ENCODE data around the gene MAP7D1.

MAP7D1 gene

DNA sequence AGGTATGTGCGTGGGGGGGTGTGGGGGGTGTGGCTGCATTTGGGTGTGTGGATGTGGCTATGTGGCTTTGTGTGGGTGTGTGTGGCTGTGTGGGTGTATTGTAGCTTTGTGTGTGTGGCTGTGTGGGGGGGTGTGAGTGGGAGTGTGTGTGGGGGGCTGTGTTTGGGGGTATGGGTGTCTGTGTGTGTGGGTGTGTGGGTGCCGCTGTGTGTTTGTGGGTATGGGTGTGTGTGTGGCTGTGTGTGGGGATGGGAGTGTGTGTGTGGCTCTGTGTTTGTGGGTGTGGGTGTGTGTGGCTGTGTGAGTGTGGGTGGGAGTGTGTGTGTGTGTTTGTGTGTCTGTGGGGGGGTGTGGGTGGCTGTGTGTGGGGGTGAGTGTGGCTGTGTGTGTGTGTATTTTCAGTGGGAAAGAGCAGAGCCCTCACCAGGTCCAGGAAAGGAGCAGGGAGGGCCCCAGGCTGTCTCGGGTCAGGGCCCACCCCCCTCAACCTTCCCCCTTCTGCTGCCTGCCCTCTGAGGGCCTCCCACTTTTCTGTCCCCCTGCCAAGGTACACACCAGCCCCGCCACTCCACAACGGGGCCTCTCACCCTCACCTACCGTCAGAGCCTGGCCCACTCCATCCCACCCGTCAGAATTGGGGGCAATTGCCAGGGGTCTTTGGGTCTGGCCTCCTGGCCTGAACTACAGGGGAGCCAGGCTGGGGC, 29.0 kb upstream of the MAP7D1 start:
- DNase-seq, result peak in 1 of 56 donors; percentile 17

DNA sequence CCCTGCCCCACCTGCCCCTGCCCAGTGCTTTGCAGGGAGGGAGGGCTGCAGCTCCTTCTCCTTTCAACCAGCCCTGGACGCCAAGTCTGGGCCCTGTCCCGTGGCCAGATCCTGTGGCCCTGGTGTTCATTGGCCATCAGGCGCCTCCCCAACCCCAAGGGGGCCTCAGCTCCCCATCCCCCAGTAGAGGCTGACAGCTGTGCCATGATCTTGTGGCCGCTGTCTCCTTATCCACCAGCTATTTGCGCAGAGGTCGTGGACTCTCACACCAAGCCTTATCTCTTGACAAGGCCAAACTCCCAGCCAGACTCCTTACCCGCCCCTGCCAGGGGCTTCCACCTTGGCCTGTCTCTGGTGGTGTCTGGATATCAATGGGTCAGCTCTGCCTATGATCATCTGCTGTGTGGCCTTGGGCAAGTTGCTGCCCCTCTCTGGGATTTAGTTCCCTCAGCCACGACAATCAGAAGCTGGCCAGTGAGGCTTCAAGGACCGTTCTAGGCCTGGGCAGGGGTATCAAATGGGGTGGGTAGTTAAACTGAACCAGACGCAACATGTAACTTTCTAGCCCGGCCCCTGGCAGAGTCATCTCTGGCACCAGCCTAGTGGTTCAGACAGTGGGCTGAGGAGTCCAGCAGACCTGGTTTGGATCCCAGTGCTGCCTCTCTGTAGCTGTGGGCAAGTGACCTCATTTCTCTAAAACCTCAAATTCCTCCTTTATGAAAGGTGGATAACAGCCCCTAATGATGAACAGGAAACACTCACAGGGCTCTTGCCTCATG, 27.6 kb upstream of the MAP7D1 start:
- no peak for DNase-seq

DNA sequence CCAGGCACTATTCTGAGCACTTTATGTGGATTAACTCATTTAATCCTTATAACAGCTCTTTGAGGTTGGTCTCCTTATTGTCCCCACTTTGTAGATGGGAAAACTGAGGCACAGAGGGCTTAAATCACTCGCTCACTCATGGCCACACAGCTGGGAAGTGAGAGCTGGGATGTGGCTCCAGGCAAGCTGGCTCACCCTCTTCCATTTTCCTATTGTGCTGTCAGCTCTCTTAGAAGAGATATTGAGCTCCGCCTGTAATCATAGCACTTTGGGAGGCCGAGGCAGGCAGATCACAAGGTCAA, 27.1 kb upstream of the MAP7D1 start:
- DNase-seq, result no peak

DNA sequence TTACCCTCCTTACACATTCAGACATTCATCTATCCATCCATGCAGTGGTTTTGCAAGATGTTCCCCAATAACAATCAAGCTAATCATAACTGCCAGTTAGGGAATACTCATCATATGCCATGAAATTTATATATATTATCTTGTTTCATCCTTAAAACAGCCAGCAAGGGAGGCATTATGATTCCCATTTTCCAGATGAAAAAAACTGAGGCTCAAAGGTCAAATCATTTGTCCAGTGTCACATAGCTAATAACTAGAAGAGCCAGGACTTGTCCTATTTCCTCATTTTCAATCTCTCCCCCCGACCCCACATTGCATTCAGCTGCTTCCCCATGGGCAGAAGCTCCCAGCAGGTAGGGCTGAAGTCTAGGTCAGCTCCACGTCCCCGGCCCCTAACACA, 23.9 kb upstream of the MAP7D1 start:
- no peak for DNase-seq

DNA sequence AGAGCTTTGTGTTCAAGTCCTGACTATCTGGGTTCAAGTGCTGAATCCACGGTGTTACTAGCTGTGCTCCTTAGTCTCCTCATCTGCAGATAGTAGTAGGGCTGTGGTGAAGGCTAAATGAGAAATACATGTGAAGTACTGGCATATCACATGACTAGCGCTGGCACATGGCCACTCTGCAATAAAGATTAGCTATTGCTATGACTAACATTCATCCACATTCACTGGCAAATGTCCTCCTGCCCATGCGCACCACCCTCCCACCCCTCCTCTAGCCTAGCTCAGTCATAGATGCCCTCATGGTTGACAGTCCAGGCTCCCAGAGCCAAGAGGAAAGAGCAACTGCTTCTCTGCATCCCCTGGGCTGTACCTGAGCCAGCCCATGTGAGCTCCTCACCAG, 22.5 kb upstream of the MAP7D1 start:
- peak in 1 of 56 donors; percentile 49 for DNase-seq

DNA sequence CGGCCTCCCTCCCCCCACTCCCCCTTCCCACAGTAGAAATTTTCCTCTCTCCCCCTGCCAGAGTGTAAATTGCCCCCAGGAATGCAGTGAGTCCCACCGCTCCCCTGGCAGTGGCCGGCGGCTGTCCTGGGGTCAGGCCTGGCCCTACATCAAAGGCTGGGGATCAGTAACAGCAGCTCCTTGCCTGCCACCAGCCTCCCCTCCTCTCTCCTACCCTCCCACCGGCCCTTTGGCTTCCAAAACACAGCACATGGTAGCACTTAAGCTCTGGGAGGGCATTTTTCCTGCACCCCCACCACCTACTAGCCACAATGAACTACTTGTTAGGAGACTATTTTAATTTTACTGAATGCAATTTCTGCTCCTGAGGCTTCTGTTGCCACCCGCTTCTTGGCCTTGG, 21.9 kb upstream of the MAP7D1 start:
- no peak for DNase-seq

DNA sequence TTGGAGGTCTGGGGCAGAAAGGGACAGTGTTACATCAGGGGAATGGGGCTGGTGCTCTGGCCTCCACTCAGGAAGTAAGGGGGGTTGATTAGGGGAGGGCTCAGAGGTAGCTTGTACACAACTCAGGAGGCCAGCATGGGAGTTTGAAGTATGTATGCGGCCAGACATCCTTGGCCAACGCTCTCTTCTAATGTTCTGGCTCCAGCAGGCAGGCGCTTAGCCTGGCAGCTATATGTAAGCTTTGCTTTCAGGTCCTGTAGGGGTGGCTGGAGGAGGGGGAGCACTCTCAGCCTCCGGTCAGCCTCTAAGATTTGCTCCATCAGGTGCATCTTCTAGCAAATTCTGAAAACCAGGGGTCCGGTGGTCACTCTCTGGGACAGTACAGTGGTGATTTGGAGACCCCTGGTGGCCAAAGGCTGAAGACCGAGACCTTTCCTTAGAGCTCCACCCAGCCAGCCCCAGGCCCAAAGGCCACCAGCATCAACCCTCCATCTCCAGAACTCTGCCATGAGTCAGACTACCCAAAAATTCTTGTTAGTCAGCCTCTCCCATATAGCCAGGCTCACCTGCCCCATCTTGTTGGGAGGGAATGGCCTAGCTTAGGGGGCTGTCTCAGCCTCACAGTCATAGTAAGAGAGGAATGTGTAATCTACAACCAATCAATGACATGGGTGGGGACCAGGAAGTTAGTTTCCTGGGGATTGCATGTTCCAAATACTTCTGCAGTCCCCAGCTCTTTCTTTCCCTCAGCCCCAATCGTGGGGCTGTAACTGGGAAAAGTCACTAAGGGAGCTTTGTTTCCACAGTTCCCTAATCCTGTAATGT, 21.2 kb upstream of the MAP7D1 start:
- DNase-seq, result peak in 43 of 56 donors; percentile 3 to 76 (median 28)

DNA sequence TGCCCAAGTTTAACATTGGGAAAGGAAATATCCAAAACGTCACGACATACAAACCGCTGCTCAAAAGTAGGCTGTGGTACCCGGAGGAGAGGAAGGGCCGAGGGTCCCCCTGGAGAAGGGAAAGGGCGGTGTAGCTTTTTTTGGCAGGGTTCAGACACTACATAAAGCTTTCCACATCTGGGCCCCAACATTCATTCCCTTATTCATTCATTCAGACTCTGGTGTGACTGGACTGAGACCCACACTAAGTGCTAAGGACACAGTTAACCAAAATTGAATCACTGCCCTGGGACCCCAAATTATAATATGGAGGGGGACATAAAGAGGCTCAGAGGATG, 20.7 kb upstream of the MAP7D1 start:
- DNase-seq, result no peak

DNA sequence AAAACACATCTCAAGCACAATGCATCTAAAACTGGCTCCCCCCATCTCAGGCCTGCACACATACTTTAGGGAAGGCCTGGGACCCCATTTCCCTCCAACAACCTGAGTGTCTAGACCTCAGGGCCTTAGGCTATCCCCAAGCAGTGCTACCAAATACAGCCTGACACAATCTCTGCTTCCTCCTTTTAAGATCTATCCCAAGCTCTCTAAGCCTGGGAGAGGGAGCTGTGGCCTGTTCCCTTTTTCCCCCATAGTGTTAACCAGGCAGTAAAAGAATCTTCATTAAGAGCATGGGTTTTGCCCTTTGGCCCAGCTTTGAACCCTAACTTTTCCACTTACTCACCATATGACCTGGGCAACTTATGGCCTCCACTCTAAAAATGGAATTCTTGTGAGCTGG, 20.2 kb upstream of the MAP7D1 start:
- no peak for DNase-seq

DNA sequence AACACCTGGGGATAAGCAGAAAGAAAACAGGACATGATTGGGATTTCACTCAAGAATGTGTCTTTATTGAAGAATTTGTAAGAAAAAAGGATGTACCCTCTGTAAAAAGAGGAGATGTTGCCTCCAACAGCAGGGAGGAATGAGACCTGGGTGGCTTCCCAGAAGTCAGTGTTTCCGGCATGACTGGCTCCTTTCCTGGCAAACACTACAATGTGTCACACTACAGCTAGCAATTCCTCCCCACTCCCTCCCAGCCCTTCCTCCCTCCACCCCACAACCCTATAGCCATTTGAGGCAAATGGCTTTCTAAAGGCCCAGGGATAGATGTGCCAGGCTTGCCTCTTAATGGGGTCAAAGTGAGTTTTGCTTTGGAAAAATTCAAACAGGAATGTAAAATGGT, 19.4 kb upstream of the MAP7D1 start:
- DNase-seq, result no peak

DNA sequence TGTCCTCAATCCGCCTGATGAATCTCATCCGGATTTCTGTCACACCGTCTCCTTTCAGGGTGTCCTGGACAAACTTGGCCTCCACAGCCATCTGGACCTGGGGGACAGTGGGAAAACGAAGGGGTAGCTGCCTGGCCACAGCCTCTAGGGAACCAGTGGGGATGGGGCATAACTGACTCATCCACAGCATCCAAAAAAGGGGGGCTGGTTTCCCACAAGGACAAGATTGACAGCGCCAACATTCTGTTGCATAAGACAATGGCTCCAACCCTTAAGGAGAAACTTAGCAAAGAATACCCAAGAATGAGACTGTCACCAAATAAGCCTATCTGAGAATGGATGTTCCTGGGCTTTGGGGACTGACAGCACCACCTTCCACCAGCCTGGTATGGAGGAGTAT, 18.7 kb upstream of the MAP7D1 start:
- no peak for DNase-seq

DNA sequence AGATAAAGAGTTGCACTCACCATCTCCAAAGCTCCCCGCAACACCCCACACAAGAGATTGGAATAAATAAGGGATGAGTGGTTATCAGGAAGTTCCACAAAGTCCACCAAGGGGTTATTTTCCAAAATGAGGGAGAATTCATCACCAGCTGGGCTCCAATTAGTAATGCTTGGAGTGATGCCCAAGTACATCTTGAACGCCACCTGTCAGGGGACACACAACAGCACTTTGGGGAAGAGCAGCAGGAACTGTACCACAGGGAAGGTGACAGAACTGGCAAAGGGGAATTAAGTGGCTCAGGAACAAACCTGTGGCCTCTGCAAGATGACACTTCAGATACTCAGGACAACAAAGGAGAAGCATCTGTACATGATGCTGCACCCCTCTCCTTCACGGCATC, 18.2 kb upstream of the MAP7D1 start:
- no peak for DNase-seq

DNA sequence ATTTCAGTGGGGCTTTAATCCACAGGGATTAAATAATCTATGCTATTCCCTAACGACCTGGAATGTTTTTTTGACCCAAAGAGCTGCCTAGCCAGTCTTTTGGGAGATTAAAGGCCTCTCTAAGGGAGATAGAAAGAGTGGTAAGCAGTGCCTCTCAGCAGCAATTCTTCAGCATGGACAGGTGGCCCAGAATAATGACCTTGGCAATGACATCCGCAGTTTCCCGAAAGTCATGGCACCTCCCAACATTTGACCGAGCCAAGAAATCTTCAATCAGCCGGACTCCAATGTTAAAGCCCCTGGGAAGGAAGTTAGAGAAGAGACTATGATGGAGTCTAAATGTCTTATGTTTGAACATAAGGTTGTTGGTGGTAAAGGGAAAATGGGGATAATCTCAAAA, 16.4 kb upstream of the MAP7D1 start:
- DNase-seq, result no peak

DNA sequence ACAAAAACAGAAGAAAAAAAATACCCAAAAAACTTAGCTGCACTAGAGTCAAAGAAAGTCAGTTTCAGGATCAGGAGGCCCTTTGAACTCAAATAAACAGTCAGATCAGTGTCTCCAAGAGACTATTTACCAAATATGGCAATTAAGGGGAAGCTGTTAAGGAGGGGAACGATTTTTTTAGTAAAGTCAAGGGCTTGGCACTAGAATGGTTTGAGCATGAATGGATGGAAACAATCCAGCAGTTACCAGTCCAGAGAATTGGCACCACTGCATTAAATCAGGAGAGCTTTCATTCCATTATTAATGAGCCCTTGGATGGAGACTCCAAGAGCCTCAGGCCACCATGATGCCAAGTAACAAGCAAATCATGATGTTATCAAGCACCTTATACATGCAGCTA, 13.8 kb upstream of the MAP7D1 start:
- no peak for DNase-seq

DNA sequence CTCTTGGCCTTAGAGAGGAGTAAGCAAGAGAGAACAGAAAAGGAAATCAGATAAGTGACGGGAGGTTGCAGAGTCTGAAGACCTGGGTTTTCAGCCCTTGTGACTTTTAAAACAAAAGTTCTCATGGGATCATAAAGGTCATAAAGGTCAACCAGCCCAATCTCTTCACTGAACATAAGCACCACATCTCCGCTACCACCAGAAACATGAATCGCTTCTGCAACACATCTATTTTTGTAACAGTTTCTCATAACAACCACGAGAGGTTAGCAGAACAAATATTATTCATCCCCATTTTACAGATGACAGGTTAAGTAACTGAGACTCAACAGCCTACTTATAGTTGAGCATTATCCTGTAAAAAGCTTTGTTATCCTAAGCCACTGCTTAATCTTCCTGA, 12.5 kb upstream of the MAP7D1 start:
- no peak for DNase-seq

DNA sequence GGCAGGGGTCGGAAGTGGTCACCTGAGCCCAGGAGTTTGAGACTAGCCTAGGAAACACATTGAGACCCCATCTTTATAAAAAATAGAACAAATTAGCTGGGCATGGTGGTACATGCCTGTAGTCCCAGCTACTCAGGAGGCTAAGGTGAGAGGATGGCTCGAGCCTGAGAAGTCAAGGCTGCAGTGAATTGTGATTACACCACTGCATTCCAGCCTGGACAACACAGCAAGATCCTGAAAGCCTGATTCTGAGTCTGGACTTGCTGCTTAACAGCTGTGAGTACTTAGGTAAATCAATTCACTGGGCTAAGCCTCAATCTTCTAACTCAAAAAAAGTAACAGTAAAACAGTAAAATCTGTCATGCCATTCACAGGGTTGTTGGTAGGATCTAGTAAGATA, 11.5 kb upstream of the MAP7D1 start:
- DNase-seq, result no peak

DNA sequence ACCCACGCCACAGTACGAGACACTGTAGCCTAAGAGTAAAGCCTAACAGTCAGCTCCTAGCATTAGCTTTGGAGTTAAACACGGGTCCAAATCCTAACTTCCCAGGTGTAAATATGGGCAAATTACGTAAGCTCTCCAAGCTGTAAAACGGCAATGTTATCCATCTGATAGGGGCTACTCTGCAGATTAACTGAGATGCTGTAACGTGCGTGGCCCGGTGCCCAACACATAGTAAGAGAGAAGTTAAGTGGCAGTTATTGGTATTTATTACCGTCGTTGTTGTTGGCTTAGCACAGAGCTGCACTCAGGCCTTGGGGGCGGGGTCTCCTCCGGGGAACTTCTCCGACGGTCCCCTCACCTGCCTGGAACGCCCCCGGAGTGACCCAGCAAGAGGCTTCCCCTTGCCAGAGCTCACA, 7.1 kb upstream of the MAP7D1 start:
- no peak for DNase-seq

DNA sequence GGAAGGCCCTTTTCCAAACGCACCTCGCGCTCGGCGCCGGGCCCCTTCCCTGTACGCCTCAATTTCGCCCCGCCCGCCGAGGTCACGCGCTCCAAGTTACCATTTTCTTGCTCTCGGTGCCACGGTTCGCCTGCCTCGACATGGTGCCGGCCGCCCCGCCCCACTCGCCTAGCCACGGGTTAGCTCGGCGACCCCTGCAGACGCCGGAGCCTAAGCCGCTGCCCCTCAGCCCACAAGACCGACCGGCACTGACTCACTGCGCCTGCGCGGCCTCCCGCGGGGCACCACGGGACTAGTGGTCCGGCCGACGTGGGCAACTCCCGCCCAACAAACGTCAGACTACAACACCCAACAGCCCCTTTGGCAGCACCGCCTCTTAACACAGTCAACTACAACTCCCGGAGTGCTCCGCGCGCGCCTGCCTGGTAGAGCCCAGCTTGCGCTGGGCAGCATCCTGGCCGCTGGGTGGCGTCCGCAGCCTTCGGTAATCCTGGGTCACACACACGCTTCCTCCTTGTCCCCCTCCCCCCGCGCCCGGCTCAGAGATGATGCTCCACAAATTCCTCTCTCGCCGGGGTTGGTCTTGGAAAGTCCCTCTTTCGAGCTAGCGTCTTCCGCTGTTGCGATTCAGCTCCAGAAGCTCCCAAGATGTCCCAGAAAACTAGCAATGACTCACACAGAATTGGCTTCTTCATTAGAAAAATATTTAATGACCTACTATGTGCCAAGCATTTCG, 6.6 kb upstream of the MAP7D1 start, which contains the start of gene TRAPPC3:
TSS of gene TRAPPC3 (minus strand) at position 250 of the 736 bp plus-strand sequence. CDS start at position 142, 108 bp downstream.
- DNase-seq, result peak; percentile 93 to 100 (median 100)

DNA sequence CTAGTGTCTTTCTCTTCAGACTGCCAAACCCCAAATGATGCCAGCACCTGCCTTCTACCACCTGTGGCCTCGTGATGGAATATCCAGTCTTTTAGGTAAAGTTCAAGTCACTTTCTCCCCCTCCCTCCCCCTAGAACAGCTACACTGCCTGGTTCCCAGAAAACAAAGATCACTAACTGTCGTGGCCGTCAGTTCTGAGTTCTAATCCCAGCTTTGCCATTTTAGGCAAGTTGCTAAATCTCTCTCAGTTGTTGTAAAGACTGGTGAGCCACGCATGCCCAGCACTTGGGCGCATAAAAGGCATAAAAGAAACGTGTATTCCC, 6.0 kb upstream of the MAP7D1 start:
- DNase-seq, result no peak

DNA sequence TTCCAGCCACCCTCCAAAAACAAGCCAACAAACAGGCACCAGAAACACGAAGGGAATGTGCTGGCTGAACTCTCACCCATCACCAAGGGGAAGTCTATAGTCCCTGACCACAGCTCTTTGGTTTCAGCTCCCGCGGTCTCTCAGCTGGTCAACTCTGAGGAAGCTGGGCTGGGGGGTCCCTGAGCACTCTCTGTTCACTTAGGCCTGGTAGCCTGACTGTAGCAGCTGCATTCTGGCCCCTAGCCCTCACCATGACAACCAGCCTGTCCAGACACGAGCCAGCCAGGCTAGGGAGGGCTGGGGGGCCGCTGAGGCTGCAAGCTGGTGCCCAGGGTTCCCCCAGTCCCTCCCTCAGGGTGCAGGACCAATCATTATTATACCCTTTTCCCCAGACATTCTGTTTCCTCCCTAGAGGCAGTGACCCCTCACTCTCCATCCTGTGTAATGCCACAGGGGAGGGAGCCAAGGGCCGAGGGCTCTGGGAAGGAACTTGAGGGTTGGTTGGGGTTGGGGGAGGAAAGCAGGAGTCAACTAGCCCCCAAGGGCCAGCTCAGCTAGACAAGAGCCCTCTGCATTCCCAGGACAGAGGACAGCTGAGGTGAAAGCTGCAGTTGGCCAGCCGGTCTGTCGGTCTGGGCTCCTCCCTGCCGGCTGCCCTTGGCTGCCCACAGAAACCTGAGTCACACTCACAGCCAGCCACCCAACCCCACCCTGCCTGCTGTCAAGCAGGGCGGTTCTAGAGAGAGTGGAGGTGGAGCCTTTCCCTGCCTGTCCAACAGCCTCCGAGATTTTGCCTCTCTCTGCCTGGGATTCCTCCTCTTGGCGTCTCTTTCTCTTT, 5.4 kb upstream of the MAP7D1 start:
- DNase-seq, result peak in 51 of 56 donors; percentile 15 to 88 (median 64)
